Activated CD4-positive, alpha-beta T cell treated with anti-CD3 and anti-CD28 coated beads for 36 hours (primary cell): Measurements from ENCODE around the gene ZNF76. TPM values are rescaled to one million over a fixed set of nuclear protein-coding genes. Genes with fewer than 3 reads are reported as not detected.
"Not testable (repeated sequence)": the region's sequence is repeated elsewhere in the genome, so short reads cannot be mapped to it uniquely, and the experiment has no call there.

Experiments
- ATAC-seq: fragments of 200-7000 bp; cut with Tn5 transposase; one replicate; pipeline ENCODE4 v1.10.0; 2021; ENCODE audit warnings: mild to moderate bottlenecking, moderate library complexity
- CTCF ChIA-PET: fragments of 350-600 bp; sonication (Branson Sonifier 250); formaldehyde crosslinking; loops from one replicate; lab custom pipeline; 2021; ENCODE audit warnings: antibody characterized with exemption; lab: Charles Lee
- POLR2A ChIA-PET: fragments of 350-600 bp; sonication (Branson Sonifier 250); formaldehyde crosslinking; loops from one replicate; lab custom pipeline; 2021; ENCODE audit warnings: antibody characterized with exemption, inconsistent platforms; lab: Charles Lee
- DNase-seq: peaks from one replicate; pipeline ENCODE4 v3.0.0-alpha.2; 2020
- H3K27ac Mint-ChIP-seq: one replicate; pipeline ENCODE4 v1.8.0; 2021; ENCODE audit warnings: mixed read lengths
- H3K27me3 Mint-ChIP-seq: one replicate; pipeline ENCODE4 v1.8.0; 2021; ENCODE audit warnings: mixed read lengths
- H3K36me3 Mint-ChIP-seq: one replicate; pipeline ENCODE4 v1.8.0; 2021; ENCODE audit warnings: low read depth, mixed read lengths
- H3K4me1 Mint-ChIP-seq: one replicate; pipeline ENCODE4 v1.8.0; 2021; ENCODE audit warnings: mixed read lengths
- H3K4me3 Mint-ChIP-seq: one replicate; pipeline ENCODE4 v1.8.0; 2021; ENCODE audit warnings: mild to moderate bottlenecking, moderate library complexity, mixed read lengths
- H3K9me3 Mint-ChIP-seq: one replicate; pipeline ENCODE4 v1.8.0; 2021; ENCODE audit warnings: low read depth, mixed read lengths
- intact Hi-C, 2 experiments: fragments of 100-400 bp; cut with DNase I in 1 of 2; cut with micrococcal nuclease in 1 of 2; formaldehyde crosslinking; loops; one replicate each; pipeline versions ENCODE4 v1.14.2 to v1.15.1; 2022 to 2024; cut with DNase I, micrococcal nuclease
- total RNA-seq, 2 experiments: library from RNA; stranded (reverse); gene quantifications; one replicate each; pipeline ENCODE4 v1.2.3, GENCODE V29; 2021

The ZNF76 gene
- total RNA-seq, 2 experiments from 2014 or later = 35.2 to 40.1 TPM

DNA sequence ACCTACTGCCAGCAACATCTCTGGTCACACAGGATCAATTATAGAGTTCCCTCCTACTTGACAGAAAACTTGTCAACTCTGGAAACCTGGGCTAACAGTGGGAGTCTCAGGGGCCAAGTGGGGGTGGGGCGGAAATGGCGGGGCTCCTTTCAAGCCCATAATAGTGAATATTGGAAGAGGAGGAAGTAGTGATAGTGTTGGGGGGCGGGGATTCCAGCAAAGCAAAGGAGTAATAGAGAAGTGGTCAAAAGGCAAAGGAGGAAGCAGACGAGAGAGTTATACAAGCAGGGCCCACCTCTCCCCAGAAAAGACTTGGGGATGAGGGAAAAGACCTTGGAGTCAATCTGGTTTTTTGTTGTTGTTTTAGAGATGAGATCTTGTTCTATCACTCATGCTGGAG lies 40.1 kb downstream of the ZNF76 start:
- Mint-ChIP-seq H3K4me1 (peaks cover 65% of the 10 kb centered on the region), H3K4me3 (peak overlapping the region; percentile 89), H3K9me3 (no peaks in the 10 kb centered on the region), H3K27me3 (no peaks in the 10 kb centered on the region), H3K27ac (peak overlapping the region; percentile 96), H3K36me3 (peaks cover 28% of the 10 kb centered on the region)
- ChIA-PET CTCF (interaction anchor here (0.6 to 13.9 kb wide), 6 partner anchors 9 to 171 kb away, joined by 3 to 277 read pairs (median 8); partner anchors contain the start of gene PPARD), POLR2A (no interaction called here)
- intact Hi-C loops = loop anchor here (5.0 to 10.0 kb wide), 3 partner anchors 412 to 825 kb away; partner anchors contain the start of genes ANKS1A (in 1 of the 2), ARMC12 (in 1 of the 2) and TAF11 (in 1 of the 2)
- peak; percentile 46 for DNase-seq
- ATAC-seq = no peak

DNA sequence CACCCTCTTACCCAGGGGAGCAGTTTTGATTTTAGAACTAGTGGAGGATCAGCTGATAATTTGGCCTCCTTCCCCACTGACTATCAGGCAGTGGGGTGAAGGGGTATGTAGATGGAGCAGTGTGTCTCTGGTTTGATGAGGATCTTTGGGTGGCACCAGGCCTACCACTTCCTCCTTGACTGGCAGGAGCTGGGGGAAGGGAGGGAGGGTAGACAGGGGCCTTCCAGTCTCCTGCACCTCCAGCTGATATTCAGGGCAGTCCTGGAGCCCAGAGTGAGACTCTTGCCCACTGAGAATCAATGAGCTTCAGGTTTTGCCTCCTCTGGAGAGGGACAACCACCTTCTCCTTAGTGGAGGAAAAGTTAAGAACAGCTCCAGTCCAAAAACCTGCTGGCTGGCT lies 41.3 kb downstream of the ZNF76 start:
- peak overlapping the region; percentile 89 for H3K4me3 Mint-ChIP-seq
- ATAC-seq = no peak

DNA sequence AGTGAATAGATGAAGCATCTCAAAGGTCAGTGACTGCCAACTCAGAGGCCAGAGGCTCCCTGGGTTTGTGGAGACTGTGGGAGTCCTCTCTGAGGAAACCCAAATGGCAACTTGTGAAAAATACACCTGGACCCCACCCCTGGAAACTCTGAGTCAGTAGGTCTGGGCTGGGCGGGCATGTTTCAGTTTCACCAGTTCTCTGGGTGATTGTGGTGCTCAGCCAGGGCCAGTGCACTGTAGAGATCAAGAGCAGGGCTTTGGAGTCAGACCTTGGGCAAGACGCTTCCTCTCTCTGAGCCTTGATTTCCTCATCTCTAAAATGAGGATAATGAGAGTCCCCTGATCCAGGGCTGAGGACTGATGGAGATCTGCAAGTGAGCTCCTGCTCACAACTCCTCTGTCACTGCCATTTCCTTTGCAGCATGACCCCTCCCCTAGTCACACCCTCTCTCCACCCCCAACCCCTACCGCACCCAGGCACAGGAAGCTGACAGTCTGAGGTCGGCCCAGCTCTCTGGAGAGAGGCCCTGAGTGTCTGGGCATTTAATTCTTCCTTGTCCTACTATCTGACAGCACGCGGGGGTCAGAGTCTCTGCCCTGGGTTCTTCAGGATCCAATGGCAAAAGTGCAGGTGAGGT lies 43.2 kb downstream of the ZNF76 start:
- Mint-ChIP-seq H3K27ac (peak overlapping the region; percentile 96), H3K9me3 (no peaks in the 10 kb centered on the region), H3K36me3 (peaks cover 36% of the 10 kb centered on the region), H3K4me3 (peak overlapping the region; percentile 77), H3K4me1 (peaks cover 74% of the 10 kb centered on the region), H3K27me3 (no peaks in the 10 kb centered on the region)
- ATAC-seq (peak; percentile 84), DNase-seq (peak; percentile 94)
- POLR2A ChIA-PET = interaction anchor here (0.7 to 1.3 kb wide), 7 partner anchors 9 to 154 kb away, joined by 3 to 7 read pairs (median 3); partner anchors contain the start of gene ZNF76
- intact Hi-C loops = loop anchor here (1.0 to 10.0 kb wide), 9 partner anchors 9 to 822 kb away; partner anchors contain the start of genes ANKS1A (in 1 of the 2), FANCE (in 1 of the 2), PPARD (in 1 of the 2) and RPL10A (in 1 of the 2)
- CTCF ChIA-PET = interaction anchor here (0.6 to 3.1 kb wide), 7 partner anchors 9 to 147 kb away, joined by 3 to 18 read pairs (median 4); no protein-coding TSS in a partner anchor

More for the DNA sequence above, 41.3 kb downstream of the ZNF76 start:
- ChIA-PET CTCF (interaction anchor here (0.9 to 13.9 kb wide), 7 partner anchors 11 to 149 kb away, joined by 3 to 277 read pairs (median 4); no protein-coding TSS in a partner anchor), POLR2A (interaction anchor here (1.1 to 1.4 kb wide), 4 partner anchors 11 to 173 kb away, joined by 3 to 5 read pairs (median 4); no protein-coding TSS in a partner anchor)
- Mint-ChIP-seq H3K27me3 (no peaks in the 10 kb centered on the region), H3K4me1 (peaks cover 68% of the 10 kb centered on the region), H3K36me3 (peaks cover 28% of the 10 kb centered on the region), H3K9me3 (no peaks in the 10 kb centered on the region), H3K27ac (peak overlapping the region; percentile 96)
- intact Hi-C loops = loop anchor here in 1 of 2 experiments (5.0 to 10.0 kb wide), 2 partner anchors 414 to 824 kb away; partner anchors contain the start of genes ANKS1A and TAF11
- DNase-seq = peak; percentile 58

DNA sequence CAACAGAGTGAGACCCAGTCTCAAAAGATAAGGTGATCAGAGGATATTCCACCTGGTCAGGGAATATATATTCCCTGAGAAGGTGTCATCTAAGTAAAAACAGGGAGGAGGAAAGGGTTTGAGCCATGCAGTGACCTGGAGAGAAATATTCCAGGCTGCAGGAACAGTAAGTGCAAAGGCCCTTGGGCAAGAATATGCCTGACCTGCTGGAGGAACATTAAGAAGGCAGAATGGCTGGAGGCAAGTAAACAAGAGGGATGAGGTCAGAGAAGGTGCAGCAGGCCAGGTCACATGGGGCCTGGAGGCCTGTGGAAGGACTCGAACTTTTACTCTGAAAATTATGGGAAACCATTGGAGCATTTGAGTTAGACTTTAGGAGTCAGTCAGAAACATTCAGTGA lies 44.8 kb downstream of the ZNF76 start:
- H3K4me1 Mint-ChIP-seq = peaks cover 80% of the 10 kb centered on the region
- CTCF ChIA-PET = interaction anchor here (0.9 to 2.3 kb wide), 5 partner anchors 9 to 169 kb away, joined by 3 to 6 read pairs (median 4); no protein-coding TSS in a partner anchor
- H3K36me3 Mint-ChIP-seq = peaks cover 42% of the 10 kb centered on the region
- H3K9me3 Mint-ChIP-seq = no peaks in the 10 kb centered on the region
- ATAC-seq = no peak
- peak overlapping the region; percentile 96 for H3K27ac Mint-ChIP-seq
- peak overlapping the region; percentile 77 for H3K4me3 Mint-ChIP-seq
- intact Hi-C loops = loop anchor here in 1 of 2 experiments (5.0 to 10.0 kb wide), 2 partner anchors 417 to 821 kb away; partner anchors contain the start of genes ANKS1A and TAF11
- no peak for DNase-seq
- H3K27me3 Mint-ChIP-seq = no peaks in the 10 kb centered on the region
- POLR2A ChIA-PET = no interaction called here

DNA sequence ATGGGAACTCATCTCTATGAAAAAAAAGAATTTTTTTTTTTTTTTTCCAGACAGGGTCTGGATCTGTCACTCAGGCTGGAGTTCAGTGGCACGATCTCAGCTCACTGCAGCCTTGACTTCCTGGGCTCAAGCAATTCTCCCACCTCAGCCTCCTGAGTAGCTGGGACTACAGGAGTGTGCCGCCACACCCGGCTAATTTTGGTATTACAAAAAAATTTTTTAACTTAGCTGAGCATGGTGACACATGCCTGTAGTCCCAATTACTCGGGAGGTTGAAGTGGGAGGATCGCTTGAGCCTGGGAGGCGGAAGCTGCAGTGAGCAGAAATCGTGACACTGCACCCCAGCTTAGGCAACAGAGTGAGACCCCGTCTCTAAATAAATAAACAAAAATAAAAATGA lies 45.6 kb downstream of the ZNF76 start:
- Mint-ChIP-seq H3K9me3 (no peaks in the 10 kb centered on the region), H3K36me3 (peaks cover 42% of the 10 kb centered on the region), H3K4me3 (no peak overlapping the region), H3K4me1 (peaks cover 81% of the 10 kb centered on the region), H3K27me3 (no peaks in the 10 kb centered on the region), H3K27ac (no peak overlapping the region)
- peak; percentile 54 for DNase-seq
- intact Hi-C loops = loop anchor here in 1 of 2 experiments (10.0 kb wide), 1 partner anchor 820 kb away; no protein-coding TSS in a partner anchor
- CTCF ChIA-PET = interaction anchor here (0.6 to 2.3 kb wide), 5 partner anchors 9 to 216 kb away, joined by 3 to 6 read pairs (median 6); no protein-coding TSS in a partner anchor
- no peak for ATAC-seq
- POLR2A ChIA-PET = interaction anchor here (0.7 kb wide), 2 partner anchors 23 to 269 kb away, joined by 3 to 4 read pairs; no protein-coding TSS in a partner anchor

DNA sequence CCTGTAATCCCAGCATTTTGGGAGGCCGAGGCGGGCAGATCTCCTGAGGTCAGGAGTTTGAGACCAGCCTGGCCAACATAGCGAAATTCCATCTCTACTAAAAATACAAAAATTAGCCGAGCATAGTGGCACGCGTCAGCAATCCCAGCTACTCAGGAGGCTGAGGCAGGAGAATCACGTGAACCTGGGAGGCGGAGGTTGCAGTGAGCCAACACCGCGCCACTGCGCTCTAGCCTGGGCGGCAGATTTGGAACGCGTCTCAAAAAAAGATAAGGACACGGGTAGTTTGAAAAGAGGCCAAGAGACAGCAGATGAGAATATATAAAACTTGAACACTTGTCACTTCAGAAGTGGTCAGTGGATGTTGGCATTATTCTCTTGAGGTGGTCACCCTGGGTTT lies 47.6 kb downstream of the ZNF76 start:
- DNase-seq, POLR2A ChIA-PET, ATAC-seq, H3K9me3 Mint-ChIP-seq, H3K27me3 Mint-ChIP-seq, H3K4me3 Mint-ChIP-seq: not testable (repeated sequence)
- intact Hi-C loops = loop anchor here in 1 of 2 experiments (10.0 kb wide), 1 partner anchor 818 kb away; no protein-coding TSS in a partner anchor
- Mint-ChIP-seq H3K27ac (peak overlapping the region; percentile 20), H3K4me1 (peaks cover 81% of the 10 kb centered on the region), H3K36me3 (peaks cover 51% of the 10 kb centered on the region)
- CTCF ChIA-PET = interaction anchor here (1.2 to 1.7 kb wide), 2 partner anchors 18 to 21 kb away, joined by 4 to 8 read pairs; no protein-coding TSS in a partner anchor

DNA sequence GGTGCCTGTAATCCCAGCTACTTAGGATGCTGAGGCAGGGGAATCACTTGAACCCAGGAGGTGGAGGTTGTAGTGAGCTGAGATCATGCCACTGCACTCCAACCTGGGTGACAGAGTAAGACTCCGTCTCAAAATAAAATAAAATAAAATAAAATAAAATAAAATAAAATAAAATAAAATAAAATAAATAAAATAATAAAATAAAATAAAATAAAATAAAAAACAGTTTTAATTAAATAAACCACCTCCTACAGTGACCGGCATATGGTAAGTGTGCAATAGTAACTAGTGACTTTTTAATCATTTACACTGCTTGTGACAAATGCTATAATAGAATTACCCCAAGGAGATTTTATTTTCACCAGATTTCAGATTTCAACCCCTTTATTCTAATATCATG lies 49.0 kb downstream of the ZNF76 start:
- H3K27ac Mint-ChIP-seq, H3K4me3 Mint-ChIP-seq, H3K27me3 Mint-ChIP-seq, ATAC-seq, POLR2A ChIA-PET, H3K9me3 Mint-ChIP-seq, DNase-seq: not testable (repeated sequence)
- intact Hi-C loops = loop anchor here in 1 of 2 experiments (10.0 kb wide), 1 partner anchor 816 kb away; no protein-coding TSS in a partner anchor
- Mint-ChIP-seq H3K4me1 (peaks cover 80% of the 10 kb centered on the region), H3K36me3 (peaks cover 56% of the 10 kb centered on the region)
- CTCF ChIA-PET = interaction anchor here (0.9 to 3.2 kb wide), 4 partner anchors 9 to 58 kb away, joined by 3 to 14 read pairs (median 4); no protein-coding TSS in a partner anchor

DNA sequence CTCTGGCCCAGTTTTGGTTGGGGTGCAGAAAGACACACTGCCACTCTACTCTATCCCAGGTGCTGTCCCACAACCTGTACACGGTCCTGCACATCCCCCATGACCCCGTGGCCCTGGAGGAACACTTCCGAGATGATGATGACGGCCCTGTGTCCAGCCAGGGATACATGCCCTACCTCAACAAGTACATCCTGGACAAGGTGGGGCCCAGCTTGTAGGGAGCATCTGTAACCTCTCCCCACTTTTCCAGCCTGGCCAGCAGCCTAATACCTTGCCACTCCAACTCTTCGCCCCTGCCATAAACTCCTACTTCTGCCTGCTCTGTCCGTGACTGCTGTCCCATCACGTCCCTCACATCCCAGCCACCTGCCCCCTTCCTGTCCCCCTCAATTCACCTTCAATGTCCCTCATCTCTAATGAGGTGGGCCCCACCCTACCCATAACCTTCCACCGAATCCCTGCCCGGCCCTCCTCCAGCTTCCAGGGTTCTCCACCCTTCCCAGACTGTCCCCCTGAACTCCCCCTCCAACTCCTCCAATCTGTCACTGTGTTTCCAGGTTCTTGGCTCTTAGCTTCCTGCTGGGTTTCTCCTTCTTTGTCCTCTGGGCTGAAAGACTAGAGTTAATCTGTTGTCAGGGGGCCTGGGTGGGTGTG lies 50.2 kb downstream of the ZNF76 start:
- no peaks in the 10 kb centered on the region for H3K9me3 Mint-ChIP-seq
- intact Hi-C loops = loop anchor here (1.0 to 10.0 kb wide), 2 partner anchors 11 to 815 kb away; no protein-coding TSS in a partner anchor
- ChIA-PET CTCF (interaction anchor here (0.7 to 3.2 kb wide), 8 partner anchors 8 to 194 kb away, joined by 3 to 18 read pairs (median 4); partner anchors contain the start of gene DEF6), POLR2A (no interaction called here)
- peak overlapping the region; percentile 43 for H3K4me3 Mint-ChIP-seq
- peak overlapping the region; percentile 96 for H3K27ac Mint-ChIP-seq
- no peaks in the 10 kb centered on the region for H3K27me3 Mint-ChIP-seq
- peaks cover 79% of the 10 kb centered on the region for H3K4me1 Mint-ChIP-seq
- DNase-seq = no peak
- H3K36me3 Mint-ChIP-seq = peaks cover 55% of the 10 kb centered on the region
- ATAC-seq = no peak

DNA sequence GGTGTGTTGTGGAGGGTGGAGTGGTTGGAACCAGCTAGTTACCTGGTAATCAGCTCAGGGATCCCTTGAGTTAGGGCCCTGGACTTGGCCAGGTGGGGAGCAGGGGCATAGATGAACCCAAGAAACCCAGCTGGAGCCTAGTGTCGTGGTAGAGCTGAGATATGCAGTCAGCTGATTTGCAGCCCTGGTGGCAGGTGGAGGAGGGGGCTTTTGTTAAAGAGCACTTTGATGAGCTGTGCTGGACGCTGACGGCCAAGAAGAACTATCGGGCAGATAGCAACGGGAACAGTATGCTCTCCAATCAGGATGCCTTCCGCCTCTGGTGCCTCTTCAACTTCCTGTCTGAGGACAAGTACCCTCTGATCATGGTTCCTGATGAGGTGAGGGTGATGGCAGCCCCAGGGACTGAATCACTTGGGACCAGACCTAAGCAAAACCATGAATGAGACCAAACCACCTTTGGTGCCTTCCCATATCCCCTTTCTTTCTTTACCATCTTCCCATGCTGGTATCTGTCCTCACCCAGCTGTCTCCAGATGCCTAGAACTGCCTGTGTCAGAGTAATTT lies 50.8 kb downstream of the ZNF76 start:
- intact Hi-C loops = loop anchor here in 1 of 2 experiments (1.0 kb wide), 1 partner anchor 12 kb away; no protein-coding TSS in a partner anchor
- Mint-ChIP-seq H3K4me1 (peaks cover 85% of the 10 kb centered on the region), H3K36me3 (peaks cover 60% of the 10 kb centered on the region), H3K27ac (peak overlapping the region; percentile 96), H3K27me3 (no peaks in the 10 kb centered on the region), H3K9me3 (no peaks in the 10 kb centered on the region), H3K4me3 (peak overlapping the region; percentile 43)
- ChIA-PET CTCF (interaction anchor here (0.7 to 3.2 kb wide), 8 partner anchors 8 to 25 kb away, joined by 3 to 18 read pairs (median 4); partner anchors contain the start of gene DEF6), POLR2A (no interaction called here)
- peak; percentile 68 for ATAC-seq
- peak; percentile 52 for DNase-seq
